Duodenal mucosa (tissue), 2 donors: ENCODE data around the gene PSMF1.

Experiments
- H3K27ac ChIP-seq: one replicate; pipeline ENCODE4 v1.7.0; 2013; ENCODE audit warnings: low read depth, low read length
- H3K27me3 ChIP-seq, 2 donors: one replicate each; pipeline ENCODE4 v1.7.0; 2013; ENCODE audit warnings: low read length in 2 of 2, control low read depth in 1 of 2; ENCODE audit not compliant: insufficient read depth in 2 of 2, control insufficient read depth in 1 of 2
- H3K36me3 ChIP-seq, 2 donors: one replicate each; pipeline ENCODE4 v1.7.0; 2013; ENCODE audit warnings: low read length in 2 of 2, control low read depth in 1 of 2; ENCODE audit not compliant: insufficient read depth in 2 of 2, control insufficient read depth in 1 of 2
- H3K4me1 ChIP-seq, 2 donors: one replicate each; pipeline ENCODE4 v1.7.0; 2013; ENCODE audit warnings: low read length in 2 of 2, control low read depth in 1 of 2; ENCODE audit not compliant: insufficient read depth in 2 of 2, control insufficient read depth in 1 of 2
- H3K4me3 ChIP-seq, 2 donors: one replicate each; pipeline ENCODE4 v1.7.0; 2013; ENCODE audit warnings: low read length in 2 of 2, low read depth in 1 of 2
- H3K9ac ChIP-seq, 2 donors: one replicate each; pipeline ENCODE4 v1.7.0; 2013; ENCODE audit warnings: low read length in 2 of 2, low read depth in 1 of 2
- H3K9me3 ChIP-seq, 2 donors: one replicate each; pipeline ENCODE4 v1.7.0; 2013; ENCODE audit warnings: low read length in 2 of 2, control low read depth in 1 of 2; ENCODE audit not compliant: control insufficient read depth in 1 of 2

The PSMF1 gene, protein sequence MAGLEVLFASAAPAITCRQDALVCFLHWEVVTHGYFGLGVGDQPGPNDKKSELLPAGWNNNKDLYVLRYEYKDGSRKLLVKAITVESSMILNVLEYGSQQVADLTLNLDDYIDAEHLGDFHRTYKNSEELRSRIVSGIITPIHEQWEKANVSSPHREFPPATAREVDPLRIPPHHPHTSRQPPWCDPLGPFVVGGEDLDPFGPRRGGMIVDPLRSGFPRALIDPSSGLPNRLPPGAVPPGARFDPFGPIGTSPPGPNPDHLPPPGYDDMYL

DNA sequence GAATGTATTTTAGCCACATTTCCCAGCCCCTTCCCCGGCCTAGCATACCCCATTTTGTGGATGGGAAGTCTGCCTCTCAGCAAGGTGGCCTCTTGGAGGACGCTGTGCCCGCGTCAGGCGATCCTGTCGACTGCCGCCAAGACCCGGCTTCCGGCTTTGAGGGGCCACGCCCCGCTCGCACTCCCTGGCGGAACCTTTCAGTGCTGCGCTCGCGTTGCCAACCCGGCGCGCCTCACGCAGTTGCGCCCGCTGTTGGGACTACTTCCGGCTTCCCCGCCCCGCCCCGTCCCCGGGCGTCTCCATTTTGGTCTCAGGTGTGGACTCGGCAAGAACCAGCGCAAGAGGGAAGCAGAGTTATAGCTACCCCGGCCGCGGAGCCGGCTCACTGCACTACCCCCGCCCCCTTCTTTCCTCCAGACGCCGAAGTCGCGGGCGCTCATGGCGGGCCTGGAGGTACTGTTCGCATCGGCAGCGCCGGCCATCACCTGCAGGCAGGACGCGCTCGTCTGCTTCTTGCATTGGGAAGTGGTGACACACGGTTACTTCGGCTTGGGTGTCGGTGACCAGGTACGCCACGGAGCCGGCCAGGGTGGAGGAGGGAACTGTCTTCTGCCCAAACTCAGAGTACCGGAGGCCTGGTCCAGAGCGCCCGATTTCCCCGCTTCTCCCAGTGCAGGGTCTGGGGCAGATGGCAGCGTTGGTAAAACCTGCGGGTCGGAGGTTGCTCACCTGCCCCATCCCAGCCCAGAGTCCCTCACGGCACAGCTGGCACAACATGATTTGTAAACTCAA is at the start of gene PSMF1:
Gene PSMF1 (plus strand): TSS at position 267 of the 792 bp plus-strand sequence. CDS start 172 bp downstream, at position 439.
- Histone ChIP-seq H3K27ac (peak within 1 kb of the TSS; percentile 74), H3K9ac (peak within 1 kb of the TSS; percentile 89 to 95), H3K4me3 (peak within 1 kb of the TSS; percentile 97 to 98), H3K27me3 (no peaks in the 10 kb centered on the region), H3K9me3 (no peaks in the 10 kb centered on the region), H3K36me3 (peaks cover 0 to 13% of the 10 kb centered on the region in 2 donors), H3K4me1 (peaks cover 48 to 51% of the 10 kb centered on the region in 2 donors)

DNA sequence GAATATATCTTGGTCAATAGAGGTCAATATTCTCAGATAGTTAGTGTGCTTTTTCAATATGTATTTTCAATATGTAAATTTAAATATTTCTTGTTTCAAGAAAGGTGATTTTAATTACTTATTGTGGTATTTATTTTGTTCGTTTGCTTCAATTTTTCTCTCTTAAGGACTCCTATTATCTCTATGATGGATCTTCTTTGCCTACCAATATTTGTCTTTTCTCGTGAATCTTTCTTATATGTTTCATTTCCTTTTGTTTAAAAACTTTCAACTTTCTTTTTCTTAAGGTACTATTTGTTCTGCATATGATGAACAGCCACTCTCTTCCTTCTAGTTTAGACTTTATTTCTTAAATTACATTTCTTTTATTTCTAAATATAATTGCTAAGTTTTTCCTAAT is 46.1 kb upstream of the PSMF1 start:
- no peak overlapping the region for H3K4me3 ChIP-seq
- H3K27ac ChIP-seq = no peak overlapping the region
- no peak overlapping the region for H3K9ac ChIP-seq
- H3K36me3 ChIP-seq = no peaks in the 10 kb centered on the region
- H3K4me1 ChIP-seq = no peaks in the 10 kb centered on the region
- H3K27me3 ChIP-seq = no peaks in the 10 kb centered on the region
- H3K9me3 ChIP-seq = peaks cover 0 to under 1% of the 10 kb centered on the region in 2 donors

DNA sequence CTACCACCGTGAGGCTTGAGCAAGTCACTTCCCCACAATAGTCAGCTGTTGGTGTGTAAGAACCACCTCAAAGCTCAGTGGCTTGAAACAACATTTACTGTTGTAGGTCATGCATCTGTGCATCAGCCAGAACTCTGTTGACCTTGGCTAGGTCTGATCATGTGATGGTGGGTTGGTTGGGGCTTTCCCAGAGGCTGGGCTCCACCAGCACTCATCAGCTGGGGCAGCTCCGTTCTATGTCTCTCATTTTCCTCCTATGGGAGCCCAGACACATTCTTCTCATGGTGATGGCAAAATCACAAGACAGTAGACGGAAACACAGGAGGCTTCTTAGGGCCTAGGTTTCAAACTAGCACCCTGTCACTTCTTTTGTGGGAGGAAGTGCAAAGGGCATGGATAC is 42.8 kb upstream of the PSMF1 start:
- Histone ChIP-seq H3K9ac (no peak overlapping the region), H3K36me3 (no peaks in the 10 kb centered on the region), H3K4me1 (no peaks in the 10 kb centered on the region), H3K9me3 (no peaks in the 10 kb centered on the region), H3K27ac (no peak overlapping the region), H3K27me3 (no peaks in the 10 kb centered on the region), H3K4me3 (no peak overlapping the region)

DNA sequence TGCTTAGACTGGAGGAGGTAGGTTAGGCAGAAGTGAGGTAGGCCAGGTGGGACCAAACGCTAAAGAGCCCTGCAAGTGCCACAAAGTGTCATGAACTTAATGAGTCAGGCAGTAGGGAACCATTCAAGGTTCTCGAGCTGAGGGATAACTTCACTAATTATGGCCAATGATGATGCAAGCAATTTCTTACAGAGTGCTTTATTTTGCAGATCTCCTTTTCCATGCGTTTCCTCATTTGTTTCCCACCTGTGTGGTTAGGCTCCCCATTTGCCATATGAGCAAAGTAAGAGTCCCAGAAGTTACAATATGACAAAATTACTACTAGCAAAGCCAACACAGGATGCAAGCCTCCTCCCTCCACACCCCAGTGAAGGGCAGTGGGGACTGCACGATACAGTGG is 36.5 kb upstream of the PSMF1 start:
- Histone ChIP-seq H3K27me3 (no peaks in the 10 kb centered on the region), H3K27ac (no peak overlapping the region), H3K9ac (no peak overlapping the region), H3K4me3 (no peak overlapping the region), H3K36me3 (no peaks in the 10 kb centered on the region), H3K4me1 (no peaks in the 10 kb centered on the region), H3K9me3 (peaks cover 3 to 5% of the 10 kb centered on the region in 2 donors)

DNA sequence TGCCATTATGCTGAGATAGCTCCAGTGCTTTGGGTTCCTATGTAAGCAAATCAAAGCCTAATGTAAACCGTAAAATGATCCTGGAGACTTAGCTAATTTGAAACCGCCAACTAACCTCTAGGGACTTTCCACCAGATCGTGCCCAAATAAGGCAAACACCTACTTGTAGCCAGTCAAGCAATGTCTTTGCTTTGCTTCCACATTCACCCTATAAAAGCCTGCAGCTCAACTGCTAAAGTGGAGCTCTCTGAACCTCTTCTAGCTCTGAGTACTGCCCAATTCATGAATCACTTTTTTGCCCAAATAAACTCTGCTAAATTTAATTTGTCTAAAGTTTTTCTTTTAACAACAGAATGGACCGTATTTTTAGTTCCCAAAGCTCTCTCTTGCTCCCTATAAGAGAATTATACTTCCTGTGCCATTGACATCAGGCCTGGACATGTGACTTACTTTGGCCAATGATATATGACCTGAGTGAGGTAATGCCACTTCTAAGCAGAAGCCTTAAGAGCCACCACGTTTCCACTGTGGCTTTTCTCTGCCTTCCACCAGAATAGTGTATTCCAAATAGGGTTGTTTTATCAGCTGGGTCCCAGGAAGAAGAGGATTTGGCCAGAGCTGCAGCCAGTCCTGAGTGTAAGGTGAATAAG is 34.8 kb upstream of the PSMF1 start:
- Histone ChIP-seq H3K4me1 (no peaks in the 10 kb centered on the region), H3K36me3 (no peaks in the 10 kb centered on the region), H3K9me3 (peaks cover 3 to 5% of the 10 kb centered on the region in 2 donors), H3K9ac (no peak overlapping the region), H3K27ac (no peak overlapping the region), H3K4me3 (no peak overlapping the region), H3K27me3 (no peaks in the 10 kb centered on the region)

DNA sequence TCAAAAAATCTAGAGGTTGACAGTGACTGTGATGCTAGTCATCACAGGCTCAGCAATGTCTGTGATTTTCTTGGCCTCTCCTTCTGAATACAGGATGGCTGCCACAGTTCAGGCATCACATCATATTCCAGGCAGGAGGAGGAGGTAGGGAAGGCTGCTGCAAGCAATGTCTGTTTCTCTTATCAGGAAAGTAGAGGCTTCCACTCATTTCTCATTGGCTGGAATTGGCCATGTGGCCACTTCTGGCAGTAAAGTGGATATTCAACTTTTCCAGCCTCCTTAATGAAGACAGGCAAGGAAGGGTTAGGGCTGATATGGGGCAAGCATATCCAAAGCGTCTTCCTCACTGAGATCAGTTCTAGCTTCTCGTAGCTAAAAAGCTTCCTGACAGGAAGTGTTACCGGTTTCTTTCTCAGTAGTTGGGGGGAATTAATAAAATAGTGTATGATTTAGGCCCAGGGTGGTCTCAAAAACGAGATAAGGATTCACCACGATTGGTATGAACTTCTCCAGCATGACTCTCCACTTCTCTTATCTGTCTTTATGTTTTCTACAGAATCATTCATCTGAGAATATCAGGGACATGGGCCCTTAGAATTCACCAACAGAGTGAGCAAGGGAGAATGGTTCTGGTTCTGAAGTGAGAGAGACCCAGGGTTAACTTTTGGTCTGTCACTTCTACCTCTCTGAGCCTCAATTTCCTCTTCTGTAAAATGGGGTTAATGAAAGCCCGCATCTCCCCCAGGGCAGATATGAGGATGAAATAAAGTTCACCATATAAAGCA is 32.7 kb upstream of the PSMF1 start:
- H3K4me3 ChIP-seq = no peak overlapping the region
- H3K9ac ChIP-seq = no peak overlapping the region
- no peaks in the 10 kb centered on the region for H3K4me1 ChIP-seq
- no peaks in the 10 kb centered on the region for H3K27me3 ChIP-seq
- no peak overlapping the region for H3K27ac ChIP-seq
- H3K9me3 ChIP-seq = peaks cover 3 to 5% of the 10 kb centered on the region in 2 donors
- H3K36me3 ChIP-seq = no peaks in the 10 kb centered on the region

DNA sequence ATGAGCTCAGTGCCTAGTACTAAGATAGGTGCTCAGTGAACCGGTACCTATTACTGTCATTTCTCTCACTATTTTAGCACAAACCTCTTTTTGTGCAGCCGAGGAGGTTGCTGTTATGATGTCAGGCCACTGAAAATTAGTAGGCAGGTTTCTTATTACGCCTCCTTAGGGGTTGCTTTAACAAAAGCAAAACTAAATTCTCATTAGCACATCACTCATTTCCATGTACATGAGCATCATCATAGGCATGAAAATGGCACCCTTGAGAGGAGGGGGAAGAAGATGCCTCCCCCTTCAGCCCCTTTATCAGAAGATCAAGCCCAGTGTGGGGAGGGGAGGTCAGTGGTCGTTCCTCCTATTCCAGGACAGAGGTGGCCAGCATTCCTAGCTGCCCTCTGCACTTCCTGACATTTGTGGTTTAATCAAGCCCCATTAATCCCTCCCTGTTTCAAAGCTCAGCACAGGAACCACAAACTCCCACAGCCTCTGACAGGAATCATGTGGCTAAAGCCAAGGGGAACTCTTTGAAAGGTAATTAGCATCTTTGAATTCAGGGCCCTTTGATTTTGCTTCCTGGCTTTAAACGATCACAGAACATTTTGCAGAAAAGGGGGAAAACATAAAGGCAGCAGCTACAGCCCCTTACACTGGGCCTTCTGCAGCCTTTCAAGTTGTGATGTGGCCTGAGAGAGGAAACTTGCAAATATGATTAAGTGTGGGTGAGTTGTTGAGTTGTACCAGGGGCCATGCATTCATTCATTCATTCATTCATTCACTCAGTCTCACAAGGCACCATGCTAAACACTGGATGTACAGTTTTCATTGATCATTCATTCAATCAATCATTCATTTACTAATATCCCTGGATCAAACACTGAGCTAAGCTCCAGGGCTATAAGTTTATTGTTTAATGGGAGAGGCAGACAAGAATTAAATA is 31.9 kb upstream of the PSMF1 start:
- no peaks in the 10 kb centered on the region for H3K36me3 ChIP-seq
- no peaks in the 10 kb centered on the region for H3K27me3 ChIP-seq
- H3K27ac ChIP-seq = no peak overlapping the region
- H3K9me3 ChIP-seq = peaks cover 3 to 5% of the 10 kb centered on the region in 2 donors
- no peaks in the 10 kb centered on the region for H3K4me1 ChIP-seq
- no peak overlapping the region for H3K4me3 ChIP-seq
- no peak overlapping the region for H3K9ac ChIP-seq

DNA sequence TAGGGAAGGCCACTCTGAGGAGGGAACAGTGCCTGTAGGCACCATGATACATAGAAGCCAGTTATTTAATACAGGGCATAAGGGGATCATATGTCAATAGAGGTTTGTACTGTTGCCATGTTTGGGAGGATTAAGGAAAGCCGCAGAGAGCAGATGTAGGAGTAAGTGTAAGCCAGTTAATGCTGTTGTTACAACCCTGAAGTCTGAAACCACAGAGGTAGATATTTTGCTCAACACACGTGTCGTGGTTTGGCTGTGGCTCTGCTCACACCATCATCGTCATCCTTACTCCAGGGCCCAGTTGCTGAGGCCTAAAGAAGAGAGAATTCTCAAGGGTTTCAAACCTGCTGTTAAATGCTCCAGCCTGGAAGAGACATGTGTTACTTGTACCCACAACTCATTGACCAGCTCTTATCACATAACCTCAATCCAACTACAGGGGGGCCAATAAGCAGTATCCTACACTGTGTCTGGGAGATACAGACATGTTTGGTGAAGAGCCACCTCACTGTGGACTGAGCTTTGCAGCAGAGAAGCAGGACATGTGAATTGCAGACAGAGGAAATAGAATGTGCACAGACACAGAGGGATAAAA is 31.0 kb upstream of the PSMF1 start:
- Histone ChIP-seq H3K9me3 (peaks cover 3 to 5% of the 10 kb centered on the region in 2 donors), H3K4me1 (no peaks in the 10 kb centered on the region), H3K4me3 (no peak overlapping the region), H3K9ac (no peak overlapping the region), H3K27ac (no peak overlapping the region), H3K36me3 (no peaks in the 10 kb centered on the region), H3K27me3 (no peaks in the 10 kb centered on the region)

DNA sequence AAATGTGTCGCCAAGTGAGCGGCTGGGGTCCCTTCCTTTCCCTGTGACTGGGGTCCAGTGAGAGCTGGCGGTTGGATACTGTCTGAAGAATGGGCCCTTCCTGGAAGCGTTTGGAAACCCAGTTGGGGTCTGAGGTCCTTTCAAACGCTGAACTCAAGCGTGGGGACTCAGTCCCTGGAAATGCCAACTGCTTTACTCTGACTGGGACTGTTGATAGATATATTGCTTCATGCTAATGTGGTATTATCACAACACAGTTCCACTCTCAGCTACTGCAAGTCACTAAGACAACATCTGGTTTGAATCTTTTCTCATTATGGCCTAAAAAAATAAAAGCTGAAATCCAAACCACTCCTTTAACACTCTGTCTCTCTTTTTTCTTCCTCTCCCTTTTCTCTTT is 23.7 kb upstream of the PSMF1 start:
- Histone ChIP-seq H3K36me3 (no peaks in the 10 kb centered on the region), H3K27me3 (no peaks in the 10 kb centered on the region), H3K4me3 (no peak overlapping the region), H3K4me1 (no peaks in the 10 kb centered on the region), H3K27ac (no peak overlapping the region), H3K9me3 (peaks cover 0 to 4% of the 10 kb centered on the region in 2 donors), H3K9ac (no peak overlapping the region)
